Endothelial cell (in vitro differentiated cells): ENCODE data around the gene ACP1. TPM values are rescaled to one million over a fixed set of nuclear protein-coding genes. Genes with fewer than 3 reads are reported as not detected.

Experiments
- DNase-seq: peaks from one replicate; pipeline ENCODE4 v3.0.0; 2021; ENCODE audit warnings: low spot score
- H3K27ac Mint-ChIP-seq: one replicate; pipeline ENCODE4 v1.8.0; 2021; ENCODE audit warnings: mixed read lengths, inconsistent platforms; ENCODE audit not compliant: unreplicated experiment
- H3K27me3 Mint-ChIP-seq: one replicate; pipeline ENCODE4 v1.8.0; 2021; ENCODE audit warnings: mild to moderate bottlenecking, moderate library complexity, mixed read lengths, inconsistent platforms; ENCODE audit not compliant: unreplicated experiment
- H3K36me3 Mint-ChIP-seq: one replicate; pipeline ENCODE4 v1.8.0; 2021; ENCODE audit warnings: mild to moderate bottlenecking, low read depth, mixed read lengths, inconsistent platforms; ENCODE audit not compliant: unreplicated experiment
- H3K4me1 Mint-ChIP-seq: one replicate; pipeline ENCODE4 v1.8.0; 2021; ENCODE audit warnings: mild to moderate bottlenecking, mixed read lengths, inconsistent platforms; ENCODE audit not compliant: unreplicated experiment
- H3K4me3 Mint-ChIP-seq: one replicate; pipeline ENCODE4 v1.8.0; 2021; ENCODE audit warnings: mild to moderate bottlenecking, mixed read lengths, inconsistent platforms; ENCODE audit not compliant: unreplicated experiment
- H3K9me3 Mint-ChIP-seq: one replicate; pipeline ENCODE4 v1.8.0; 2021; ENCODE audit warnings: mixed read lengths, inconsistent platforms; ENCODE audit not compliant: unreplicated experiment
- CTCF ChIP-seq: fragments of 200-600 bp; sonication (generic); IDR thresholded peaks from one replicate; pipeline ENCODE4 v1.5.0; 2021; ENCODE audit warnings: antibody characterized with exemption; ENCODE audit not compliant: unreplicated experiment
- total RNA-seq: library from RNA; stranded (reverse); fragmentation: NEBNext Ultra II Directional; extraction: Animal tissue kit (Norgen Biotek cat#: 25700); gene quantifications from one replicate; pipeline ENCODE4 v1.2.1, GENCODE V29; 2021; ENCODE audit not compliant: unreplicated experiment

Gene ACP1
- total RNA-seq, 1 donor from 2014 or later = 104 TPM

- DNase-seq = no peak
- Mint-ChIP-seq H3K27ac (no peak overlapping the region), H3K4me1 (peaks cover 7% of the 10 kb centered on the region), H3K36me3 (peaks cover 5% of the 10 kb centered on the region), H3K27me3 (peaks cover 4% of the 10 kb centered on the region), H3K9me3 (peaks cover 6% of the 10 kb centered on the region), H3K4me3 (no peak overlapping the region)
- no peak for TF ChIP-seq CTCF
These were observed 55.8 kb downstream of the ACP1 start for GRCh38 chr2:320561-320960.

- Mint-ChIP-seq H3K27ac (no peak overlapping the region), H3K9me3 (peaks cover 6% of the 10 kb centered on the region), H3K4me3 (no peak overlapping the region), H3K36me3 (peaks cover 5% of the 10 kb centered on the region), H3K27me3 (peaks cover 3% of the 10 kb centered on the region), H3K4me1 (peaks cover 7% of the 10 kb centered on the region)
- DNase-seq = no peak
- no peak for TF ChIP-seq CTCF
These were observed 57.6 kb downstream of the ACP1 start for GRCh38 chr2:322326-322725.

GRCh38 chr2:323035-323434 is 58.3 kb downstream of the ACP1 start:
- TF ChIP-seq CTCF = no peak
- H3K4me3 Mint-ChIP-seq = no peak overlapping the region
- peaks cover 7% of the 10 kb centered on the region for H3K4me1 Mint-ChIP-seq
- peaks cover 6% of the 10 kb centered on the region for H3K9me3 Mint-ChIP-seq
- H3K27me3 Mint-ChIP-seq = peaks cover 3% of the 10 kb centered on the region
- H3K27ac Mint-ChIP-seq = no peak overlapping the region
- no peak for DNase-seq
- peaks cover 5% of the 10 kb centered on the region for H3K36me3 Mint-ChIP-seq

Other genes starting within 250 kb of the ACP1 start
- gene FAM110C, start 218.4 kb upstream of the ACP1 start, total RNA-seq = 0.08 TPM
- 35.8 TPM for gene SH3YL1, start 915 bp upstream of the ACP1 start, total RNA-seq
- 3.2 TPM for gene ALKAL2, start 23.1 kb downstream of the ACP1 start, total RNA-seq